SK-MEL-5 (cell line): ENCODE measurements around the gene ARL11. TPM values are rescaled to one million over a fixed set of nuclear protein-coding genes. Genes with fewer than 3 reads are reported as not detected.
A peak's percentile ranks its signal among the peaks of the same experiment; 100 is the strongest.

ENCODE experiments used
- DNase-seq: peaks from one replicate; pipeline ENCODE4 v3.0.0-alpha.2; 2016; ENCODE audit warnings: low read depth, low spot score
- in situ Hi-C: cut with HindIII; loops from 2 replicates; pipeline ENCODE4 v1.10.0; 2016; ENCODE audit warnings: low sequenced_read_pairs, high pct_unique_total_duplicates, low pct_unique_long_range_greater_than_20kb
- total RNA-seq: library from RNA; depleted of rRNA; stranded (reverse); fragments of >200 nt; shearing (Covaris generic); gene quantifications from 2 replicates; pipeline ENCODE4 v1.2.3, GENCODE V29; 2014; rRNA removed

The ARL11 gene
- total RNA-seq, 1 experiment from 2014 or later, result not detected

DNA sequence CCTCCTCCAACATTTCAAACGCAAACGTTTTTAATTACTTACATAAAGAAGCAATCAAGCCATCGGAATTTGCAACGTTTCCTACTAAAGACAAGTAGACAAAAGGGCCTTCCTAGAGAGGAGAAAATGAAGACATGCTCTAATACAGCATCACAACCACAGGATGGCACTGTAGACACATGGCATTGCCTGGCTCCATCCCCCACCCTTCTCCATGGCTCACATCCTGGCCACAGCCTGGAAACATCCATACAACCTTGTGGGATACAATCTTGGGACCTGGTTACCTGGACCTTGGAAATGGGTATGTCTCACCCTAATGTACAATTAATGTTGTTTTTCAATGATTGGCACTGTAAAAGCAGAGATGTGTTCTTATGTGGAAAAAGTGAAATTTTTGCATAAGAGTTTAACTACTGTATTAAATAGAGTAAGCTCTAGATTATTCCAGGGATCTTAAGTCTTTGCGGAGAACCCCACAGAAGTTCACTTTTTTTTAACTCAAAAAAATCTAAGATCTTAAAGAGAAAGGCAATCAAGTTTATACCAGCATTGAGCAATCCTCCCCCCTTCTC, 41.5 kb downstream of the ARL11 start:
- in situ Hi-C loops, result no loop called here
- peak; percentile 82 for DNase-seq

DNA sequence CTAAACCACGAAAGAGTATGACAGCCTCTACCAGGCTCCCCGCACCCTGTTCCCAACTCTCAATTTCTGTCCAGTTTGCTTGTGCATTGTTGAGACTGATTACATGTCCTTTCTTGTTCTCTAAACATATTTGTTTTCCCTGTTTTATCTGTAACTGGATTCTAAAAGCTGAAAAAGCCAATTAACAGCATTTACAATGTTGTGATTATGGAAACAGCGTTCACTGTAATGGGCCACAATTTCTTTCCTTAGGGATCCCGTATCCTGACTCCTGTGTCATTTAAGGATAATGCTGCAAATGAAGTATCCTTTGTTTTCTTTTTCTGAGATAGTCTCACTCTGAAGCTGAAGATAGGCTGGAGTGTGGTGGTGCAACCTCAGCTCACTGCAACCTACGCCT, 42.5 kb downstream of the ARL11 start:
- no peak for DNase-seq
- in situ Hi-C loops, result no loop called here

DNA sequence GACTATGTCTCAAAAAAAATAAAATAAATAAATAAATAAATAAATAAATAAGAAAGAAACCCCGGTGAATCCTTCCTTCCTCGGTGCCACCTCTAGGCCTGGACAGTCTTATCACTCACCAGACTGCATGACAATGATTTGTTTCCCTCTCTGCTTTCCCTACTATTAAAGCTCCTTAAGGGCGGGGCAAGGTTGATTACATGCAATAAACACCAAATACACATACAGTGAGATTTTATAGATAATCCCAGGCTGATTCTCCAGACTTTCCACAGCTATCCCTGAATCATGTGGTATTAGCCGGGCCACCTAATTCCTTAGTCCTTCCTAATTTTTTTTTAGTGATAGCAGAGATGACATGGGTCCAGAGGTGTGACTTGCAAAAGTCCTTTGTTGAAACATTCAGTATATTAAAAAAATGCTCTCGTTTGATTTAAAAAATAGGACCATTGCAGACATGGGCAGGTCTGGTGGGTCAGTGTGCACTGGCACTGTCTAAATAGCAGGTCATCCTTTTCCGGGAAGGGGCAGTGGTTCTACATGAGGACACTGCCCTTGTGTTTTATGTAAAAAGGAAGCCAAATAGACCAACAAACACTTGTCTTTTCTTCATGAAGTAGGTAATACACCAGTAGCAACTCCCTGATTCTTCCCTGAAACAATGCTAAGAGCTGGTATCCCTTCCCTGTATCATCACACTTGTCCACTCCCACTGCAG, 48.4 kb downstream of the ARL11 start:
- no peak for DNase-seq
- in situ Hi-C loops, result no loop called here

GRCh38 chr13:49678191-49678914, 50.0 kb downstream of the ARL11 start:
- DNase-seq, result no peak
- in situ Hi-C loops, result no loop called here

- in situ Hi-C loops, result no loop called here
- DNase-seq, result peak; percentile 51
These were observed 50.9 kb downstream of the ARL11 start for GRCh38 chr13:49679246-49679645.

- DNase-seq, result no peak
- in situ Hi-C loops, result no loop called here
These were observed 53.6 kb downstream of the ARL11 start for GRCh38 chr13:49681842-49682435.

Other genes starting within 250 kb of the ARL11 start
- 16.4 and 16.9 TPM in 2 replicates for gene CAB39L, start 184.4 kb upstream of the ARL11 start, total RNA-seq
- 40.3 and 44.5 TPM in 2 replicates for gene SETDB2, start 184.2 kb upstream of the ARL11 start, total RNA-seq
- gene PHF11, start 132.6 kb upstream of the ARL11 start, total RNA-seq, result 8.8 and 9.9 TPM in 2 replicates
- gene RCBTB1, start 42.9 kb upstream of the ARL11 start, total RNA-seq, result 17.6 and 18.0 TPM in 2 replicates
- gene EBPL, start 63.0 kb downstream of the ARL11 start, total RNA-seq, result 97.8 and 114 TPM in 2 replicates
- 22.3 and 26.5 TPM in 2 replicates for gene KPNA3, start 164.2 kb downstream of the ARL11 start, total RNA-seq